ENCODE results near the gene ZNF121.

- TF ChIP-seq POLR2A (IDR thresholded peaks at IDR 0.05) (no peak), CTCF (IDR thresholded peaks at IDR 0.05) (no peak)
These were observed 31.6 kb downstream of the ZNF121 start for GRCh38 chr19:9552536-9553274.

All from upper lobe of left lung (tissue), 4 donors.